GM12878 (cell line): ENCODE measurements around the gene NR3C1. TPM values are rescaled to one million over a fixed set of nuclear protein-coding genes. Genes with fewer than 3 reads are reported as not detected.

Experiments used
- BACH1 ChIP-seq: fragments of 450-650 bp; IDR thresholded peaks from 2 replicates; pipeline ENCODE4 v1.6.1; 2017; ENCODE audit warnings: mild to moderate bottlenecking, borderline replicate concordance
- CUX1 ChIP-seq: IDR thresholded peaks from 2 replicates; pipeline ENCODE4 v1.6.1; 2012; ENCODE audit warnings: improper control_type of control experiment, low read depth, low read length; ENCODE audit not compliant: insufficient replicate concordance
- LARP7 ChIP-seq: fragments of 450-650 bp; IDR thresholded peaks from 2 replicates; pipeline ENCODE4 v1.6.1; 2017; ENCODE audit warnings: mild to moderate bottlenecking
- MEF2B ChIP-seq: fragments of 450-650 bp; IDR thresholded peaks from 2 replicates; pipeline ENCODE4 v1.6.1; 2018; ENCODE audit warnings: mild to moderate bottlenecking, moderate library complexity; ENCODE audit not compliant: partially characterized antibody, poor library complexity, severe bottlenecking
- MTA3 ChIP-seq: IDR thresholded peaks from 2 replicates; pipeline ENCODE4 v1.6.1; 2012; ENCODE audit warnings: low read length, inconsistent platforms, borderline replicate concordance
- POLR2AphosphoS2 ChIP-seq: IDR thresholded peaks from 2 replicates; pipeline ENCODE4 v1.6.1; 2011; ENCODE audit warnings: low read depth, mild to moderate bottlenecking, low read length, improper control_type of control experiment, moderate library complexity
- SMC3 ChIP-seq: IDR thresholded peaks from 2 replicates; pipeline ENCODE4 v1.6.1; 2011; ENCODE audit warnings: low read length, improper control_type of control experiment, borderline replicate concordance
- USF1 ChIP-seq: IDR thresholded peaks from 2 replicates; pipeline ENCODE4 v1.6.1; 2011; ENCODE audit warnings: borderline replicate concordance, low read depth, mild to moderate bottlenecking, moderate library complexity, mixed read lengths, low read length; ENCODE audit not compliant: insufficient read depth; ENCODE audit errors: extremely low read length
- ZNF207 ChIP-seq: fragments of 450-650 bp; IDR thresholded peaks from 2 replicates; pipeline ENCODE4 v1.6.1; 2014; ENCODE audit warnings: antibody characterized with exemption, mild to moderate bottlenecking, borderline replicate concordance
- polyA plus RNA-seq, 11 experiments: library from polyadenylated mRNA; depleted of rRNA in 4 of 11; unstranded in 6 of 11; stranded (reverse) in 5 of 11; fragments of >200 nt; fragmentation: Nextera tagmentation in 4 of 11; fragmentation: Illumina TruSeq in 1 of 11; extraction: Ambion mirVana in 4 of 11; extraction: Trizol in 1 of 11; gene quantifications; 1 replicate in 1 of 11; 2 replicates in 10 of 11; pipeline versions ENCODE4 v1.2.1 to v1.2.3, GENCODE V29; 2011 to 2016; ENCODE audit warnings: inconsistent platforms in 2 of 11, missing spikeins in 2 of 11, low read depth in 1 of 11
- total RNA-seq, 4 experiments: library from RNA; depleted of rRNA in 3 of 4; stranded (reverse); fragments of >200 nt in 3 of 4; fragmentation: Illumina TruSeq in 1 of 4; extraction: Trizol in 1 of 4; gene quantifications; 2 replicates each; pipeline versions ENCODE4 v1.2.1 to v1.2.3, GENCODE V29; 2013 to 2021
- TF ChIP-seq, protein P1 (sequence below): fragments of 450-650 bp; IDR thresholded peaks from 2 replicates; pipeline ENCODE4 v1.6.1; 2017; ENCODE audit warnings: antibody characterized with exemption, mild to moderate bottlenecking, moderate library complexity
- TF ChIP-seq, protein P2 (sequence below): fragments of 450-650 bp; IDR thresholded peaks from 2 replicates; pipeline ENCODE4 v1.6.1; 2017; ENCODE audit warnings: mild to moderate bottlenecking, low read depth, inconsistent platforms; ENCODE audit not compliant: poor library complexity, severe bottlenecking
- TF ChIP-seq, protein P3 (sequence below): fragments of 150-350 bp; IDR thresholded peaks from 2 replicates; pipeline ENCODE4 v1.6.1; 2016; ENCODE audit warnings: low read depth, low read length

Gene NR3C1
- total and polyA plus RNA-seq, 10 of the 15 experiments (the other 5 are each of a cell fraction or from before 2014, with no cell fraction given) = 49.7 to 141 (median 109) TPM

- TF ChIP-seq CUX1 (no peak), MTA3 (no peak), MEF2B (no peak), USF1 (peak; percentile 25), LARP7 (peak; percentile 68), BACH1 (0 out of 2 replicates have a peak, but pooled peaks have one; percentile 11), POLR2AphosphoS2 (no peak; the same call in 1 of the 2 replicates), ZNF207 (no peak), SMC3 (0 out of 2 replicates have a peak, but pooled peaks have one; percentile 6)
- TF ChIP-seq, protein P1, sequence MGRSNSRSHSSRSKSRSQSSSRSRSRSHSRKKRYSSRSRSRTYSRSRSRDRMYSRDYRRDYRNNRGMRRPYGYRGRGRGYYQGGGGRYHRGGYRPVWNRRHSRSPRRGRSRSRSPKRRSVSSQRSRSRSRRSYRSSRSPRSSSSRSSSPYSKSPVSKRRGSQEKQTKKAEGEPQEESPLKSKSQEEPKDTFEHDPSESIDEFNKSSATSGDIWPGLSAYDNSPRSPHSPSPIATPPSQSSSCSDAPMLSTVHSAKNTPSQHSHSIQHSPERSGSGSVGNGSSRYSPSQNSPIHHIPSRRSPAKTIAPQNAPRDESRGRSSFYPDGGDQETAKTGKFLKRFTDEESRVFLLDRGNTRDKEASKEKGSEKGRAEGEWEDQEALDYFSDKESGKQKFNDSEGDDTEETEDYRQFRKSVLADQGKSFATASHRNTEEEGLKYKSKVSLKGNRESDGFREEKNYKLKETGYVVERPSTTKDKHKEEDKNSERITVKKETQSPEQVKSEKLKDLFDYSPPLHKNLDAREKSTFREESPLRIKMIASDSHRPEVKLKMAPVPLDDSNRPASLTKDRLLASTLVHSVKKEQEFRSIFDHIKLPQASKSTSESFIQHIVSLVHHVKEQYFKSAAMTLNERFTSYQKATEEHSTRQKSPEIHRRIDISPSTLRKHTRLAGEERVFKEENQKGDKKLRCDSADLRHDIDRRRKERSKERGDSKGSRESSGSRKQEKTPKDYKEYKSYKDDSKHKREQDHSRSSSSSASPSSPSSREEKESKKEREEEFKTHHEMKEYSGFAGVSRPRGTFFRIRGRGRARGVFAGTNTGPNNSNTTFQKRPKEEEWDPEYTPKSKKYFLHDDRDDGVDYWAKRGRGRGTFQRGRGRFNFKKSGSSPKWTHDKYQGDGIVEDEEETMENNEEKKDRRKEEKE = no peak; the same call in 1 of the 2 replicates
- TF ChIP-seq, protein P2, sequence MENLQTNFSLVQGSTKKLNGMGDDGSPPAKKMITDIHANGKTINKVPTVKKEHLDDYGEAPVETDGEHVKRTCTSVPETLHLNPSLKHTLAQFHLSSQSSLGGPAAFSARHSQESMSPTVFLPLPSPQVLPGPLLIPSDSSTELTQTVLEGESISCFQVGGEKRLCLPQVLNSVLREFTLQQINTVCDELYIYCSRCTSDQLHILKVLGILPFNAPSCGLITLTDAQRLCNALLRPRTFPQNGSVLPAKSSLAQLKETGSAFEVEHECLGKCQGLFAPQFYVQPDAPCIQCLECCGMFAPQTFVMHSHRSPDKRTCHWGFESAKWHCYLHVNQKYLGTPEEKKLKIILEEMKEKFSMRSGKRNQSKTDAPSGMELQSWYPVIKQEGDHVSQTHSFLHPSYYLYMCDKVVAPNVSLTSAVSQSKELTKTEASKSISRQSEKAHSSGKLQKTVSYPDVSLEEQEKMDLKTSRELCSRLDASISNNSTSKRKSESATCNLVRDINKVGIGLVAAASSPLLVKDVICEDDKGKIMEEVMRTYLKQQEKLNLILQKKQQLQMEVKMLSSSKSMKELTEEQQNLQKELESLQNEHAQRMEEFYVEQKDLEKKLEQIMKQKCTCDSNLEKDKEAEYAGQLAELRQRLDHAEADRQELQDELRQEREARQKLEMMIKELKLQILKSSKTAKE = no peak
- TF ChIP-seq, protein P3, sequence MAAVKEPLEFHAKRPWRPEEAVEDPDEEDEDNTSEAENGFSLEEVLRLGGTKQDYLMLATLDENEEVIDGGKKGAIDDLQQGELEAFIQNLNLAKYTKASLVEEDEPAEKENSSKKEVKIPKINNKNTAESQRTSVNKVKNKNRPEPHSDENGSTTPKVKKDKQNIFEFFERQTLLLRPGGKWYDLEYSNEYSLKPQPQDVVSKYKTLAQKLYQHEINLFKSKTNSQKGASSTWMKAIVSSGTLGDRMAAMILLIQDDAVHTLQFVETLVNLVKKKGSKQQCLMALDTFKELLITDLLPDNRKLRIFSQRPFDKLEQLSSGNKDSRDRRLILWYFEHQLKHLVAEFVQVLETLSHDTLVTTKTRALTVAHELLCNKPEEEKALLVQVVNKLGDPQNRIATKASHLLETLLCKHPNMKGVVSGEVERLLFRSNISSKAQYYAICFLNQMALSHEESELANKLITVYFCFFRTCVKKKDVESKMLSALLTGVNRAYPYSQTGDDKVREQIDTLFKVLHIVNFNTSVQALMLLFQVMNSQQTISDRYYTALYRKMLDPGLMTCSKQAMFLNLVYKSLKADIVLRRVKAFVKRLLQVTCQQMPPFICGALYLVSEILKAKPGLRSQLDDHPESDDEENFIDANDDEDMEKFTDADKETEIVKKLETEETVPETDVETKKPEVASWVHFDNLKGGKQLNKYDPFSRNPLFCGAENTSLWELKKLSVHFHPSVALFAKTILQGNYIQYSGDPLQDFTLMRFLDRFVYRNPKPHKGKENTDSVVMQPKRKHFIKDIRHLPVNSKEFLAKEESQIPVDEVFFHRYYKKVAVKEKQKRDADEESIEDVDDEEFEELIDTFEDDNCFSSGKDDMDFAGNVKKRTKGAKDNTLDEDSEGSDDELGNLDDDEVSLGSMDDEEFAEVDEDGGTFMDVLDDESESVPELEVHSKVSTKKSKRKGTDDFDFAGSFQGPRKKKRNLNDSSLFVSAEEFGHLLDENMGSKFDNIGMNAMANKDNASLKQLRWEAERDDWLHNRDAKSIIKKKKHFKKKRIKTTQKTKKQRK = no peak
Observed at GRCh38 chr5:143229426-143229895, 174.0 kb downstream of the NR3C1 start (continued).
